GM12878 (cell line): Measurements from ENCODE around the gene ANKRD6. TPM values are rescaled to one million over a fixed set of nuclear protein-coding genes. Genes with fewer than 3 reads are reported as not detected.

Experiments
- CBX3 ChIP-seq: fragments of 200-600 bp; sonication (generic); IDR thresholded peaks from 2 replicates; pipeline ENCODE4 v1.6.1; 2016; ENCODE audit warnings: low read depth, borderline replicate concordance
- CREM ChIP-seq: IDR thresholded peaks from 2 replicates; pipeline ENCODE4 v1.6.1; 2014; ENCODE audit warnings: antibody characterized with exemption, low read depth
- EED ChIP-seq: sonication (generic); IDR thresholded peaks from 2 replicates; pipeline ENCODE4 v1.6.1; 2016; ENCODE audit warnings: antibody characterized with exemption, low read depth
- EZH2 ChIP-seq: IDR thresholded peaks from 2 replicates; pipeline ENCODE4 v1.6.1; 2012; ENCODE audit warnings: low read depth, mild to moderate bottlenecking, control low read depth, inconsistent platforms, low read length, borderline replicate concordance; ENCODE audit not compliant: control insufficient read depth
- FOXM1 ChIP-seq: IDR thresholded peaks from 2 replicates; pipeline ENCODE4 v1.6.1; 2012; ENCODE audit warnings: low read depth, mild to moderate bottlenecking, inconsistent platforms, low read length, moderate library complexity
- NFYB ChIP-seq: IDR thresholded peaks from 2 replicates; pipeline ENCODE4 v1.6.1; 2011; ENCODE audit warnings: low read depth, mild to moderate bottlenecking, low read length, improper control_type of control experiment, moderate library complexity; ENCODE audit not compliant: insufficient read depth
- PAX5 ChIP-seq: IDR thresholded peaks from 2 replicates; pipeline ENCODE4 v1.6.1; 2011; ENCODE audit warnings: low read depth, low read length, borderline replicate concordance
- POLR2AphosphoS5 ChIP-seq: IDR thresholded peaks from 2 replicates; pipeline ENCODE4 v1.6.1; 2011; ENCODE audit warnings: mild to moderate bottlenecking, low read length, inconsistent platforms
- RUNX3 ChIP-seq: IDR thresholded peaks from 2 replicates; pipeline ENCODE4 v1.6.1; 2012; ENCODE audit warnings: low read length, inconsistent platforms
- SMC3 ChIP-seq: IDR thresholded peaks from 2 replicates; pipeline ENCODE4 v1.6.1; 2011; ENCODE audit warnings: low read length, improper control_type of control experiment, borderline replicate concordance
- YY1 ChIP-seq: IDR thresholded peaks from 2 replicates; pipeline ENCODE4 v1.6.1; 2011; ENCODE audit warnings: low read depth, mild to moderate bottlenecking, low read length
- ZBED1 ChIP-seq: IDR thresholded peaks from 2 replicates; pipeline ENCODE4 v1.6.1; 2016; ENCODE audit warnings: borderline replicate concordance
- ZNF24 ChIP-seq: fragments of 450-650 bp; IDR thresholded peaks from 2 replicates; pipeline ENCODE4 v1.6.1; 2017; ENCODE audit warnings: antibody characterized with exemption, mild to moderate bottlenecking
- ZSCAN29 ChIP-seq: fragments of 450-650 bp; IDR thresholded peaks from 2 replicates; pipeline ENCODE4 v1.6.1; 2017; ENCODE audit warnings: mild to moderate bottlenecking, moderate library complexity
- polyA plus RNA-seq, 11 experiments: library from polyadenylated mRNA; depleted of rRNA in 4 of 11; unstranded in 6 of 11; stranded (reverse) in 5 of 11; fragments of >200 nt; fragmentation: Nextera tagmentation in 4 of 11; fragmentation: Illumina TruSeq in 1 of 11; extraction: Ambion mirVana in 4 of 11; extraction: Trizol in 1 of 11; gene quantifications; 1 replicate in 1 of 11; 2 replicates in 10 of 11; pipeline versions ENCODE4 v1.2.1 to v1.2.3, GENCODE V29; 2011 to 2016; ENCODE audit warnings: inconsistent platforms in 2 of 11, missing spikeins in 2 of 11, low read depth in 1 of 11
- total RNA-seq, 4 experiments: library from RNA; depleted of rRNA in 3 of 4; stranded (reverse); fragments of >200 nt in 3 of 4; fragmentation: Illumina TruSeq in 1 of 4; extraction: Trizol in 1 of 4; gene quantifications; 2 replicates each; pipeline versions ENCODE4 v1.2.1 to v1.2.3, GENCODE V29; 2013 to 2021
- TF ChIP-seq, protein P1 (sequence below): fragments of 450-650 bp; IDR thresholded peaks from 2 replicates; pipeline ENCODE4 v1.6.1; 2017; ENCODE audit warnings: mild to moderate bottlenecking

Gene ANKRD6
- total and polyA plus RNA-seq, 10 of the 15 experiments (the other 5 are each of a cell fraction or from before 2014, with no cell fraction given) = 0.03 to 0.90 (median 0.38) TPM

DNA sequence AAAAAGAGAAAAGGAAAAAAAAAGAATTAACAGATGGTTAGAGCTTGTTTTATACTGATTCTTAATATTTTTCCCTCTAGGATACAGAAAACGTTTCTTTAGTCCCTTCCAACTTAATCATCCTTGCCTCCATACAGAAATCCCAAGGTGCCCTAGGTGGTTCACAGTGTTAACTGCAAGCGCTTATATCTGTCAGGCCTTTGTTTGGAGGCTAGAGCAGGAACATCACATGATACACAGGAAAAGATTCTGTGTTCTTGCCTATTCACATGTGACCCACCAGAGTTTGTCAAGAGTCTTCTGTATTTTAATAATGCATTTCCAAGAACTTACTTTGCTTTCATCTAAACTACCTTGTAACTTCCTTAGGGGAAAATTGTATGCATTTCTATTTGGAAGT lies 31.3 kb downstream of the ANKRD6 start (continued):
- no peak for TF ChIP-seq POLR2AphosphoS5
- no peak for TF ChIP-seq NFYB
- TF ChIP-seq CREM = no peak
- TF ChIP-seq, protein P1, sequence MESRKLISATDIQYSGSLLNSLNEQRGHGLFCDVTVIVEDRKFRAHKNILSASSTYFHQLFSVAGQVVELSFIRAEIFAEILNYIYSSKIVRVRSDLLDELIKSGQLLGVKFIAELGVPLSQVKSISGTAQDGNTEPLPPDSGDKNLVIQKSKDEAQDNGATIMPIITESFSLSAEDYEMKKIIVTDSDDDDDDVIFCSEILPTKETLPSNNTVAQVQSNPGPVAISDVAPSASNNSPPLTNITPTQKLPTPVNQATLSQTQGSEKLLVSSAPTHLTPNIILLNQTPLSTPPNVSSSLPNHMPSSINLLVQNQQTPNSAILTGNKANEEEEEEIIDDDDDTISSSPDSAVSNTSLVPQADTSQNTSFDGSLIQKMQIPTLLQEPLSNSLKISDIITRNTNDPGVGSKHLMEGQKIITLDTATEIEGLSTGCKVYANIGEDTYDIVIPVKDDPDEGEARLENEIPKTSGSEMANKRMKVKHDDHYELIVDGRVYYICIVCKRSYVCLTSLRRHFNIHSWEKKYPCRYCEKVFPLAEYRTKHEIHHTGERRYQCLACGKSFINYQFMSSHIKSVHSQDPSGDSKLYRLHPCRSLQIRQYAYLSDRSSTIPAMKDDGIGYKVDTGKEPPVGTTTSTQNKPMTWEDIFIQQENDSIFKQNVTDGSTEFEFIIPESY = no peak
- TF ChIP-seq CBX3 = no peak
- no peak for TF ChIP-seq ZBED1
- TF ChIP-seq YY1 = no peak
- TF ChIP-seq PAX5 = no peak
- TF ChIP-seq RUNX3 = no peak
- TF ChIP-seq SMC3 = no peak
- no peak for TF ChIP-seq EZH2
- TF ChIP-seq ZNF24 = no peak
- TF ChIP-seq ZSCAN29 = no peak
- no peak for TF ChIP-seq FOXM1
- no peak for TF ChIP-seq EED
